ENCODE results near the gene MRPS31. TPM values are rescaled to one million over a fixed set of nuclear protein-coding genes. Genes with fewer than 3 reads are reported as not detected.
A peak's percentile ranks its signal among the peaks of the same experiment; 100 is the strongest.

MRPS31 gene
- total and polyA plus RNA-seq, 10 of the 15 experiments (the other 5 are each of a cell fraction or from before 2014, with no cell fraction given), result 20.3 to 60.9 (median 43.1) TPM

DNA sequence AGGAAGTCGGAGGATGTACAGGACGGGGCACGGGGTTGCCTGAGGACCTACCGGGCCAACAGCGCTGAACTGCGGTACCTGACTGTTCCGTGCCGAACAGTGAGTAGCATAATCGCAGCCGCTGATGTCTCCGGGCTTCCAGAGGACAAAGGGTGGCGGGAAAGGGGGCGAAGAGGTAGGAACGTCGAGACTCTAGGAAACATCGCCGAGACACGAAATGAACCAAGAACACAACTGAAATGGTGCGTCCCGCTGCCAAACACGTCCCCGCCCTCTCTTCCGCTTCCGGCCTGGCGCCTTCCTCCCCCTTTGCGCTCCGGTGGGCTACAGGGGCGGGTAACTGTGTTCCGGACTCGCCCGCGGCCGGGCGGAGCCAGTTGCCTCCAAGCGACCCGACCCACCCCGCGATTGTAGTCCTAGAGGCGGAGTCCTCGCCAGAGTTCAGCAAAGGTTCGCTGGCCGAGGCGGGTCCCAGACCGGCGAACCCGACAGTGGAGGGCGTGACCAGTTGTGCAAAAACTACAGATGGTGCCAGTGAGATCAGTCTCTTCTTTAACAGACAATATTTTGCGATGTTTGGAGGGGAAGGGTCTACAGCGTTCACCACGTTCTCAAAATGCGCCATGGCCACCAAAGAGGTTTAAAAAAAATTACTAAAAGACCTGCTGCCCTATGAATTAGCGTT lies at the start of gene MRPS31 (continued):
- TF ChIP-seq ZBTB4 (CRISPR knock-in tag; IDR thresholded peaks at IDR 0.05) (no peak), SRF (IDR thresholded peaks at IDR 0.05; ENCODE audit: low read depth in 2 of 2, low read length in 2 of 2) (peak; percentile 67 to 93), BCLAF1 (IDR thresholded peaks at IDR 0.05) (no peak), NFYA (IDR thresholded peaks at IDR 0.05; ENCODE audit: borderline replicate concordance, low read depth, low read length) (no peak), ATF7 (IDR thresholded peaks at IDR 0.05; ENCODE audit: low read depth) (peak; percentile 63), CREB1 (IDR thresholded peaks at IDR 0.05; ENCODE audit: low read depth) (peak; percentile 74; the same call in 1 of the 2 replicates), KDM1A (IDR thresholded peaks at IDR 0.05; ENCODE audit: borderline replicate concordance) (no peak), PKNOX1 (IDR thresholded peaks at IDR 0.05) (peak; percentile 89), REST (IDR thresholded peaks at IDR 0.05; ENCODE audit: low read depth, low read length) (peak; percentile 27; the same call in 1 of the 2 replicates), SREBF2 (IDR thresholded peaks at IDR 0.05; ENCODE audit: low read length) (peak; percentile 80)
- TF ChIP-seq, protein P1, sequence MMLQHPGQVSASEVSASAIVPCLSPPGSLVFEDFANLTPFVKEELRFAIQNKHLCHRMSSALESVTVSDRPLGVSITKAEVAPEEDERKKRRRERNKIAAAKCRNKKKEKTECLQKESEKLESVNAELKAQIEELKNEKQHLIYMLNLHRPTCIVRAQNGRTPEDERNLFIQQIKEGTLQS (IDR thresholded peaks at IDR 0.05; ENCODE audit: borderline replicate concordance, extremely low read depth, low read depth, low read length), result no peak
- TF ChIP-seq, protein P2, sequence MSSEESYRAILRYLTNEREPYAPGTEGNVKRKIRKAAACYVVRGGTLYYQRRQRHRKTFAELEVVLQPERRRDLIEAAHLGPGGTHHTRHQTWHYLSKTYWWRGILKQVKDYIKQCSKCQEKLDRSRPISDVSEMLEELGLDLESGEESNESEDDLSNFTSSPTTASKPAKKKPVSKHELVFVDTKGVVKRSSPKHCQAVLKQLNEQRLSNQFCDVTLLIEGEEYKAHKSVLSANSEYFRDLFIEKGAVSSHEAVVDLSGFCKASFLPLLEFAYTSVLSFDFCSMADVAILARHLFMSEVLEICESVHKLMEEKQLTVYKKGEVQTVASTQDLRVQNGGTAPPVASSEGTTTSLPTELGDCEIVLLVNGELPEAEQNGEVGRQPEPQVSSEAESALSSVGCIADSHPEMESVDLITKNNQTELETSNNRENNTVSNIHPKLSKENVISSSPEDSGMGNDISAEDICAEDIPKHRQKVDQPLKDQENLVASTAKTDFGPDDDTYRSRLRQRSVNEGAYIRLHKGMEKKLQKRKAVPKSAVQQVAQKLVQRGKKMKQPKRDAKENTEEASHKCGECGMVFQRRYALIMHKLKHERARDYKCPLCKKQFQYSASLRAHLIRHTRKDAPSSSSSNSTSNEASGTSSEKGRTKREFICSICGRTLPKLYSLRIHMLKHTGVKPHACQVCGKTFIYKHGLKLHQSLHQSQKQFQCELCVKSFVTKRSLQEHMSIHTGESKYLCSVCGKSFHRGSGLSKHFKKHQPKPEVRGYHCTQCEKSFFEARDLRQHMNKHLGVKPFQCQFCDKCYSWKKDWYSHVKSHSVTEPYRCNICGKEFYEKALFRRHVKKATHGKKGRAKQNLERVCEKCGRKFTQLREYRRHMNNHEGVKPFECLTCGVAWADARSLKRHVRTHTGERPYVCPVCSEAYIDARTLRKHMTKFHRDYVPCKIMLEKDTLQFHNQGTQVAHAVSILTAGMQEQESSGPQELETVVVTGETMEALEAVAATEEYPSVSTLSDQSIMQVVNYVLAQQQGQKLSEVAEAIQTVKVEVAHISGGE (CRISPR knock-in tag; IDR thresholded peaks at IDR 0.05), result peak; percentile 100
